Measurements from ENCODE around the gene NR4A1.

NR4A1 gene

DNA sequence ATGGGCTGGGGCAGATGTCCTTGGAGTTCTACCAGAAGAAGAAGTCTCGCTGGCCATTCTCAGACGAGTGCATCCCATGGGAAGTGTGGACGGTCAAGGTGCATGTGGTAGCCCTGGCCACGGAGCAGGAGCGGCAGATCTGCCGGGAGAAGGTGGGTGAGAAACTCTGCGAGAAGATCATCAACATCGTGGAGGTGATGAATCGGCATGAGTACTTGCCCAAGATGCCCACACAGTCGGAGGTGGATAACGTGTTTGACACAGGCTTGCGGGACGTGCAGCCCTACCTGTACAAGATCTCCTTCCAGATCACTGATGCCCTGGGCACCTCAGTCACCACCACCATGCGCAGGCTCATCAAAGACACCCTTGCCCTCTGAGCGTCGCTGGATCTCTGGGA, 25.6 kb downstream of the NR4A1 start:
- Mint-ChIP-seq H3K4me1 (peaks cover 34% of the 10 kb centered on the region), H3K4me3 (no peak overlapping the region), H3K9me3 (no peaks in the 10 kb centered on the region), H3K36me3 (peaks cover 48% of the 10 kb centered on the region), H3K27ac (no peak overlapping the region), H3K27me3 (no peaks in the 10 kb centered on the region)
- CTCF ChIA-PET = interaction anchor here (1.0 to 30.9 kb wide), 2 partner anchors 50 to 83 kb away, joined by 3 to 637 read pairs; no protein-coding TSS in a partner anchor
- no peak for DNase-seq

DNA sequence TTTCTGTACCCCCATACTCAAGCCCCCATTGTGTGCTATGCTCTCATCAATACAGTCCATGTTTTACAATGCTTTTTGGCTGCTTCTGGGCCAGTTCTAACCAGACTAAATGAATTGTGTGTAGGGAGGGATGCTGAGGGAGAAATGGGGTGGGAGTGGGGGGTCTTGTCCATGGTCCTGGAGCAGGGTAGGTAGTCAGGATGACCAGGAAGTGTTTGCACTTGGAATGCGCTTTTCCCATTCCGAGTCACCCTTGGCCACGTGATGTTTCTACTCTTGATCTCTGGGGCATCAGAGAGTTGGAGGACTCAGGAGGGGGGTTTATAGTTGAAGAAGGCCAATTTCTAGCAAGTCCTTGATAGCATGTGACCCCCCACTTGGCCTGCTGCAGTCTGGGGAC, 27.0 kb downstream of the NR4A1 start:
- CTCF ChIA-PET = interaction anchor here (30.9 kb wide), 1 partner anchor 51 kb away, joined by 637 read pairs; no protein-coding TSS in a partner anchor
- peaks cover 33% of the 10 kb centered on the region for H3K4me1 Mint-ChIP-seq
- H3K27ac Mint-ChIP-seq = no peak overlapping the region
- peaks cover 37% of the 10 kb centered on the region for H3K36me3 Mint-ChIP-seq
- peaks cover 1% of the 10 kb centered on the region for H3K27me3 Mint-ChIP-seq
- no peak overlapping the region for H3K4me3 Mint-ChIP-seq
- no peak for DNase-seq
- no peaks in the 10 kb centered on the region for H3K9me3 Mint-ChIP-seq

DNA sequence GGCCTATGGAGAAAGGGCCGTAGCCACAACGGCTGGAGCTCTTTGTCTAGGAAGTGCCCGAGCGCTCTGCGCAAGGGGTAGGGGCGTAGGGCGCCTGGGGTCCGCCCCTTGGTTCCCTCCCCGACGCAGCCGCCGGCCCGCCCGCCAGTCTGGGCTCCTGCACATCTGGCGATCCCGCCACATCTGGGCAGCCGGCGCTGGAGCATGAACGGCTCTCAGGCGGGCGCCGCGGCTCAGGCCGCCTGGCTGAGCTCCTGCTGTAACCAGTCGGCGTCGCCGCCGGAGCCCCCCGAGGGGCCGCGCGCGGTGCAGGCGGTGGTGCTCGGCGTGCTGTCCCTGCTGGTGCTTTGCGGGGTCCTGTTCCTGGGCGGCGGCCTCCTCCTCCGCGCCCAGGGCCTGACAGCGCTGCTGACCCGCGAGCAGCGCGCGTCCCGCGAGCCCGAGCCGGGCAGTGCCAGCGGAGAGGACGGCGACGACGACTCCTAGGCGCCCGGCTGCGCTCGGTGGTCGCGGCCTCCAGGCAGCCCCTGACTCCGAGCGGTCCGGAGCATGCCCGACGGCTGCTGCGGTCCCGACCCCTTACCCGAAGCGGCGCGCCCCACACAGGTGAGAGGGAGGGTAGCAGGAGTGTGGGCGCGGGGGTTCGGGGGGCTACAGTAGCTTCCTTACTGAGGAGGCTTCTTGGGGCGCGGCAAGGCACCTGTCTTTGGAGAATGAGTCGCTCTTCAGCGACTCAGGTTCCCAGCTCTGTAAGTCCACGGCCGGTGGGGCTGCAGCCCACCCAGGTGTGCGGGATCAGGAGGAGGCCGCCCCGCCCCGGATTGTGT, 28.5 kb downstream of the NR4A1 start, which contains the start of gene SMIM41:
SMIM41 (plus strand) TSS at position 129 of the 827 bp plus-strand sequence; CDS start at position 205, 76 bp downstream.
- Mint-ChIP-seq H3K27me3 (peaks cover 4% of the 10 kb centered on the region), H3K4me3 (no peak within 1 kb of the TSS), H3K36me3 (peaks cover 26% of the 10 kb centered on the region), H3K4me1 (peaks cover 27% of the 10 kb centered on the region), H3K9me3 (no peaks in the 10 kb centered on the region), H3K27ac (peak within 1 kb of the TSS; percentile 24)
- CTCF ChIA-PET = interaction anchor here (3.7 to 30.9 kb wide), 2 partner anchors 11 to 53 kb away, joined by 40 to 637 read pairs; partner anchors contain the start of gene ATG101
- DNase-seq = no peak

DNA sequence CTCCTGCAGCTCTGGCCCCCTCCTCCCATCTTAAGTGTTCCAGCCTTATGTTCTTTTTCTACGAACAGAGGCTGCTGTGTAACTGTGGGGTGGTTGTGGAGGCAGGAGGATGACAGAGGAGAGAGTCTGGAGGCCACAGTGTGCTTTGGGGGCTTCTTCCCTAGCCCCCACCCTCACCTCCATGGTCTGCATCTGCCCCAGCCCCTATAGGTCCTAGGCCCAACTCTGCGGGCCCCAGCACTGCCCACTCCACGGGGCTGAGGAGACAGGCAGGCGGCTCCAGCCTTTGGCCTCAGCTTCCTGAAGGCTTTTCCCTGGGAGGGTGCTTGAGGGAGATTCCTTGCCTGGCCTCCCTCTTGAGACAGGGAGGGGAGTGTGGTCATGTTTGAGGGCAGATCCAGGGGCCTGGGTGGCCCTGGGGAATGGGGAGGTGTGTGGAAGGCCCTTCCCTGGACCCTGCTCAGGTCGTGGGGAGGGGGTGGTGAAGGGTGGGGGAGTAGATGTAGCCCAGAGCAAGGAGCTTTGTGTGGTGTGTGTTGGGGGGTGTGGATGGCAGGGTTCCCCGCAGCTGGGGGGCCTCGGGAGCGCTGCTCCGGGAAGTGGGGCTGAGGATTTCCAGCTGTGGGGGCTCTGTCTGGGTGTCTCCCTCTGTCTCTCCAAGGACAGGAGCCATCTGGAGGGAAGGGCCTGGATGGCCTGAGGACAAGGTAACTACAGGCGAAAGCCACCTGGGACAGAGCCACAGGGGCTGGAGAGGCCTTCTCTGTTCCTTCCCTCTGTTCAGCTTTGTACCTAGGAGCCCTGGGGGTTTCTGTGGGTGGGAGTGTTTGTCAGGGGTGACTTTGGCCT, 29.4 kb downstream of the NR4A1 start:
- peaks cover 27% of the 10 kb centered on the region for H3K4me1 Mint-ChIP-seq
- no peak for DNase-seq
- no peaks in the 10 kb centered on the region for H3K9me3 Mint-ChIP-seq
- peaks cover 5% of the 10 kb centered on the region for H3K27me3 Mint-ChIP-seq
- H3K27ac Mint-ChIP-seq = no peak overlapping the region
- CTCF ChIA-PET = interaction anchor here (0.7 to 30.9 kb wide), 4 partner anchors 10 to 53 kb away, joined by 3 to 637 read pairs (median 22); partner anchors contain the start of gene ATG101
- no peak overlapping the region for H3K4me3 Mint-ChIP-seq
- H3K36me3 Mint-ChIP-seq = peaks cover 22% of the 10 kb centered on the region

DNA sequence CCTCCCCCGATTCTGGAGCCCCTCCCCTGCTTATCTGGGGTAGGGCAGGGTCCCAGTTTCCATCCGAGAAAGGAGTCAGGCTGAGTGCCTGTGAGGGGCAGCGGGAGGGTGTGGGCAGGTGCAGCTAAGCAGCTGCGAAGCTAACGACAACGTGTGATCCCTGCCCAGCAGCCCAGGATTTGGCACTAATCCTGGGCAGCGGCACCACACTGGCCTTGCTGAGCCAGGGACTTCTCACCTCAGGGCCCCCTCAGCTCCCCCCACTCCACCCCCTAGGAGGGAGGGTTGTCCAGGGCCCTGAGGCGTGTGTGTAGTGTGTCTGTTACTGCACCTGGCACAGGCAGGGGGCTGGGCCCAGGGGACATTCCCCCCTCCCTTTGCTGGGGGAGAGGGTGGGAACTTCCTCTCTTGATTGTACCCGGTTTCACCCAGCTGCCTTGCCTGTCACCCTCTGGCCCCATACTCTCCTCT, 30.1 kb downstream of the NR4A1 start:
- peak; percentile 51 for DNase-seq
- Mint-ChIP-seq H3K4me1 (peaks cover 27% of the 10 kb centered on the region), H3K9me3 (no peaks in the 10 kb centered on the region), H3K36me3 (peaks cover 17% of the 10 kb centered on the region), H3K4me3 (no peak overlapping the region), H3K27me3 (peaks cover 9% of the 10 kb centered on the region), H3K27ac (no peak overlapping the region)
- CTCF ChIA-PET = interaction anchor here (0.7 to 30.9 kb wide), 7 partner anchors 8 to 88 kb away, joined by 3 to 637 read pairs (median 3); partner anchors contain the start of gene ATG101

DNA sequence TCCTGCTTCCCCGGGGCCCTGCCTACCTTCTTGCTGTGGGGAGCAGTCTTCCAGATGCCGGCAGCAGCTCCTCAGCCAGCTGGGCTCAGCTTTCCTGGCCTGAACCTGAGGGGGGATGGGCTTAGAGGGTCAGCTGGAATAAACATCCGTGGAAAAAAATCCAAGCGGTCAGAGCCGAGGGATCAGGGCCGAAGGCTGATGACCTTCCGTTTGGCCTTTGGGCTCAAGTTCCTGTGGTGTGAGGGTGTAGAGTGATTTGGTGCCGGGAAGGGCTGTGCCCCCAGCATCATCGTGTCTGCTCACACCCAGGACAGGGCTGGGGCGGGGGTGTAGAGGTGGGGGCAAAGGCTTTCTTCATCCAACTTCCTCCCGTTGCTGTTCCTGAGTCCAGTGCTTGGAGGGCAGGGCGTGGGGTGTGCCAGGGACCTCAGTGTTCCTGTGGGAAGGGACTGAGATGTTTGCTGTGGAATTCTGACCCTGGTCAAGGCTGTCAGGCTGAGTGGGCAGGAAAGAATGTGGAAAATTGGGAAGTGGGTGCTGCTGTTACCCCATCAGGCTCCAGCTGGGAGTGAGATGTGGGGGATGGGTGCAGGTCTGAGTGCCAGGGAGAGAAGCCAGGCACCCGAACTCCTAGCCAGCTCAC, 30.9 kb downstream of the NR4A1 start:
- Mint-ChIP-seq H3K36me3 (peaks cover 10% of the 10 kb centered on the region), H3K4me3 (no peak overlapping the region), H3K27ac (no peak overlapping the region), H3K27me3 (peaks cover 18% of the 10 kb centered on the region), H3K9me3 (no peaks in the 10 kb centered on the region), H3K4me1 (peaks cover 27% of the 10 kb centered on the region)
- DNase-seq = no peak
- CTCF ChIA-PET = interaction anchor here (0.6 to 30.9 kb wide), 13 partner anchors 8 to 91 kb away, joined by 3 to 637 read pairs (median 3); partner anchors contain the start of genes ATG101 and NR4A1

DNA sequence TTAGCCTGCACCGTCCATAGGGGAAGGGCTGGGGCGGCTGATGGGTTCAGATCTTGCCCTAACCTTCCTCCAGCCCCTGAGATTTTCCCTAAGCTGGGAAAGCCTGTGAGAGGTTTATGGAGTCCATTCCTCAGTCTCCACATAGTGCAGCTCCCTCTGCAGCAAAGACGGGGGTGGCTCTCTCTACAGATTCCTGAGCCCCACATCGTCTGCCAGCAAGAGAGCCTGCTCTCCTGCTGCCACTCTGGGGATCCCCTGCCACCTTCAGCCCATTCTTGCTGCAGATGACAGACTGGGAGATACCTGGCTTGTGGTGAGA, 31.4 kb downstream of the NR4A1 start:
- Mint-ChIP-seq H3K4me3 (no peak overlapping the region), H3K9me3 (no peaks in the 10 kb centered on the region), H3K4me1 (peaks cover 27% of the 10 kb centered on the region), H3K27ac (no peak overlapping the region), H3K27me3 (peaks cover 23% of the 10 kb centered on the region), H3K36me3 (peaks cover 10% of the 10 kb centered on the region)
- CTCF ChIA-PET = interaction anchor here (0.6 to 30.9 kb wide), 12 partner anchors 9 to 92 kb away, joined by 3 to 637 read pairs (median 4); partner anchors contain the start of genes ATG101 and NR4A1
- no peak for DNase-seq

DNA sequence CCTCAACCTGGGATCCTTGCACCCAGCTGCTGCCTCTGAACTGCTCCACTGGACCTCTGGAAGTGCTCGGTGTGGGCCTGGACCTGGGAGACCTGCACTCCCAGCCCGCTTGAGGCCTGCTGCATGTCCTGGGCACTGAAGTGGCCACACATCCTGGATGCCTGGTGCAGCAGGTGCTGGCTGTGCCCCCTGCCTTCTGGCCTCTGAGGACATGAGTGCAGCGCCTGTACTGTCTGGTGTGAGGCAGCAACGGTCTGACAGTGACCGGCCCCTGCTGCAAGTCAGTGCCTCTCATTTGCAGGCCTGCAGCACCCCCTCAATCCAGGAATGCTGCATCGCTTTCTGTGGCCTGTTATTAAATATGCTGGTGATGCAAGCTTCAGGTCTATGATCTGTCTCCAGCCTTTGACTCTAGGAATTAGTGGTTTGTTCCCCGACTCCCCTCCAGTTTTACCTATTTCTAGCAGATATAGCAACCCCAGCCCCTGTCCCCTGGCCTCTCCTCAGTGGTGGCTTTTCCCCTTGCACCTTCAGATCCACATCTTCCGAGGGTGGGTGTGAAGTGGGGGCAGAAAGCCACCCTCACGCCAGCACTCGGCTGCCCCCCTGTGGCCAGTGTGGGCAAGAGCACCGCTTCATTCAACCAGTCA, 31.9 kb downstream of the NR4A1 start:
- peaks cover 5% of the 10 kb centered on the region for H3K36me3 Mint-ChIP-seq
- peaks cover 27% of the 10 kb centered on the region for H3K4me1 Mint-ChIP-seq
- no peaks in the 10 kb centered on the region for H3K9me3 Mint-ChIP-seq
- peak; percentile 78 for DNase-seq
- H3K27ac Mint-ChIP-seq = no peak overlapping the region
- peaks cover 28% of the 10 kb centered on the region for H3K27me3 Mint-ChIP-seq
- H3K4me3 Mint-ChIP-seq = no peak overlapping the region
- CTCF ChIA-PET = interaction anchor here (0.6 to 30.9 kb wide), 11 partner anchors 9 to 92 kb away, joined by 3 to 637 read pairs (median 4); partner anchors contain the start of genes ATG101 and NR4A1

DNA sequence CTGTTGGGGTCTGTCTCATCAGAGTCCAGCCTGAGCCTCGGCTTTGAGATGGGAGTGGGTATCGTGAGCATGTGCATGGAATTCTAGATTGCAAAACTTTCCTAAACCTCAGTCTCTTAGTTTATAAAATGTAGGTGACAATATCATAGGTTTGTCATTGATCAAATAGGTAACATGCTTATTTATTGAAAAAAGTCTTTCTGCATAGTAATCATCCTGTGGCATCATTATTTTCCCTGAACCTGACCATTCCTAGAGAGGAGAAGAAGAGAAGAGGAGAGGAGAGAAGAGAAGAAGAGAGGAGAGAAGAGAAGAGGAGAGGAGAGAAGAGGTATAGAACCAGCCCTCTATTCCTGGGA, 32.4 kb downstream of the NR4A1 start:
- Mint-ChIP-seq H3K4me3 (no peak overlapping the region), H3K27me3 (peaks cover 33% of the 10 kb centered on the region), H3K27ac (no peak overlapping the region), H3K36me3 (peaks cover 4% of the 10 kb centered on the region), H3K9me3 (no peaks in the 10 kb centered on the region), H3K4me1 (peaks cover 27% of the 10 kb centered on the region)
- CTCF ChIA-PET = interaction anchor here (1.2 to 30.9 kb wide), 6 partner anchors 10 to 56 kb away, joined by 3 to 637 read pairs (median 6); partner anchors contain the start of gene ATG101
- DNase-seq = no peak

DNA sequence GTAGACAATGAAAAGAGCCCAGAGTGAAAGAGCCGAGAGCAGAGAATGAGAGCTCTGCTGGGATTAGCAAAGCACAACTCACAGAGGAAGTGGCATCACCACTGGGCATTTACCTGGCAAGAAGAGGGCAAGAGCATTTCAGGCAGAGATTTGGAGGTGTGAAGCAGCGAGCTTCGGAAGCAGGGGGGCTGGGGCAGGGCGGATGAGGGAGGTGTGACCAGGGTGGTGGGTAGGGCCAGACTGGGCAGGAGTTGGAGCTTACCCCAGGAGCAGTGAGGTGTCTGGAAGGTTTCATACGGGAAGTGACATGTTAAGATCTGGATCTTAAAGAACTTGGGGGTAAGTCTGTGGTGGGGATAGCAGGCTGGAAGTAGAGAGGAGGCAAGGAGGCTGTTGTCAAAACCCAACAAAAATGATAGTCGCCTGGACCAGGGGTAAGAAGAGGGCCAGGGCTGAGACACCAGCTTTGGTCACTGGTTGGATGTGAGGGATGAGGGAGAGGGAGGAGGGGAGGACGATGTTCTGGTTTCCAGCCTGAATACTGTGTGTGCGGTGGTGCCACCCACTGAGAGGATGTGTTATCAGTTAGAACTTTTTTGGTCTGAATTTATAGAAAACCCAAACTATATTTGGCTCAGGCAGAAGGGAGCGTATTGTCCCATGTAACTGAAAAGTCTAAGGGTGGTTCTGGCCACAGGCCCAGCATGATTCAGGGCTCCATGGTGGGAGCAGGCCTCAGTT, 33.4 kb downstream of the NR4A1 start:
- Mint-ChIP-seq H3K4me3 (no peak overlapping the region), H3K27me3 (peaks cover 43% of the 10 kb centered on the region), H3K9me3 (no peaks in the 10 kb centered on the region), H3K27ac (no peak overlapping the region), H3K36me3 (no peaks in the 10 kb centered on the region), H3K4me1 (peaks cover 27% of the 10 kb centered on the region)
- DNase-seq = no peak
- CTCF ChIA-PET = interaction anchor here (1.0 to 30.9 kb wide), 5 partner anchors 11 to 57 kb away, joined by 3 to 637 read pairs (median 3); partner anchors contain the start of gene ATG101

DNA sequence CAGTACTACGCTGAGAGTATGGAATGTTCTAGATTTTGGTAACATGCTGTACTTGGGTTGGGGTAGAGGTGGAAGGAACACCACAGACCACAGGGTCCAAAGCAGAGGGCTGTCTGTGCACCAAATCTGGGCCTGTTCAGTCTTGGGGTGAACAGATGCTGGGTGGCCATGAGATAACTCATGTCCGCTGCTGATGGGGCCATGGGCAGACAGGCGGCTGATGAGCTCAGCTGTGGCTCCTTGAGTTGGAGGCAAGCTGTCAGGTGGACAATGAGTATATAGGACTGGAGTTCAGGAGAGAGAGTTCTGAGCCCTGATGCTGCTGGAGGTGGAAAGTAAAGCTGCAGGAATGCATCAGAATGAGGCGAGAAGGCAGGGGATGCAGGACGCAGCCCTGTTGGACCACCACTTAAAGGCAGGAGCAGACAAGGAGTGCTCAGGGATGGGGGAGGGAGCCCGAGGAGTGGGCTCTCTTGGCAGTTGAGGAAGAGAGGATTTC, 34.5 kb downstream of the NR4A1 start:
- no peak overlapping the region for H3K4me3 Mint-ChIP-seq
- H3K4me1 Mint-ChIP-seq = peaks cover 24% of the 10 kb centered on the region
- peak overlapping the region; percentile 56 for H3K27ac Mint-ChIP-seq
- H3K9me3 Mint-ChIP-seq = no peaks in the 10 kb centered on the region
- DNase-seq = no peak
- H3K27me3 Mint-ChIP-seq = peaks cover 54% of the 10 kb centered on the region
- CTCF ChIA-PET = interaction anchor here (1.2 to 30.9 kb wide), 2 partner anchors 20 to 59 kb away, joined by 3 to 637 read pairs; no protein-coding TSS in a partner anchor
- no peaks in the 10 kb centered on the region for H3K36me3 Mint-ChIP-seq

DNA sequence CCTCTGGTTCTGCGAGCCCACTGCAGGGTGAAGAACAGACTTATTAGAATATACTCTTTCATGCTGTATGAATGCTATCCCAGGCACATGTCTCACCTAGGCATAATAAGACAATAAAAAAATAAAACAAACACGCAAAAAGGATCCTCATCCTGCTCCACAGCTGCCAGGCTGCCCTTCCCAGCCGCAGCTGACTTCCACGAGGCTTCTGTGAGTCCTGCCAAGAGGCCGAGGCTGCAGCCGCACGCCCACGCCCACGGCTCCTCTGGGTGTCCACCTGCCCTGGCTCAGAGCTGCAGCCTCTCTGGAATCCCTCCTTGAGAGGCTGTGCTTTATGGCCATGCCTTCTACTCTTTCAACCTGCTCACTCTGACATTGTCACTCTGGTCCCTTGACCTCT, 35.1 kb downstream of the NR4A1 start:
- no peak overlapping the region for H3K27ac Mint-ChIP-seq
- DNase-seq = no peak
- peaks cover 60% of the 10 kb centered on the region for H3K27me3 Mint-ChIP-seq
- peaks cover 20% of the 10 kb centered on the region for H3K4me1 Mint-ChIP-seq
- CTCF ChIA-PET = interaction anchor here (30.9 kb wide), 1 partner anchor 59 kb away, joined by 637 read pairs; no protein-coding TSS in a partner anchor
- no peak overlapping the region for H3K4me3 Mint-ChIP-seq
- no peaks in the 10 kb centered on the region for H3K36me3 Mint-ChIP-seq
- H3K9me3 Mint-ChIP-seq = no peaks in the 10 kb centered on the region
